B cell (primary cell): ENCODE results near the gene DNAJC15. TPM values are rescaled to one million over a fixed set of nuclear protein-coding genes. Genes with fewer than 3 reads are reported as not detected.

Experiments
- ATAC-seq: fragments of 200-7000 bp; cut with Tn5 transposase; one replicate; pipeline ENCODE4 v1.10.0; 2021; ENCODE audit warnings: low read depth, mild to moderate bottlenecking, moderate number of reproducible peaks, moderate library complexity
- CTCF ChIA-PET: fragments of 350-600 bp; sonication (Branson Sonifier 250); formaldehyde crosslinking; loops from one replicate; lab custom pipeline; 2021; ENCODE audit warnings: antibody characterized with exemption, inconsistent platforms; lab: Charles Lee
- POLR2A ChIA-PET: fragments of 350-600 bp; sonication (Branson Sonifier 250); formaldehyde crosslinking; loops from one replicate; lab custom pipeline; 2021; ENCODE audit warnings: antibody characterized with exemption; lab: Charles Lee
- DNase-seq: peaks from one replicate; pipeline ENCODE4 v3.0.0; 2013
- H2AFZ ChIP-seq: 2 replicates; pipeline ENCODE4 v1.6.1; 2012; ENCODE audit warnings: mild to moderate bottlenecking, low read depth, low read length; ENCODE audit not compliant: insufficient read depth, poor library complexity, severe bottlenecking
- H3K27ac ChIP-seq, 2 donors: 1 replicate in 1 of 2; 2 replicates in 1 of 2; pipeline ENCODE4 v1.5.1; 2012 to 2013; ENCODE audit warnings: low read length in 2 of 2, mild to moderate bottlenecking in 2 of 2, moderate library complexity in 1 of 2
- H3K27me3 ChIP-seq, 4 experiments: fragments of 200-600 bp in 1 of 4; sonication (generic) in 1 of 4; replicated peaks in 1 of 4; 1 replicate in 2 of 4; 2 replicates in 2 of 4; pipeline versions ENCODE4 v1.6.1 to v1.7.0; 2013 to 2016; ENCODE audit warnings: low read length in 3 of 4, mild to moderate bottlenecking in 2 of 4, mixed read lengths in 1 of 4, moderate library complexity in 1 of 4; ENCODE audit not compliant: insufficient read depth in 4 of 4, control insufficient read depth in 3 of 4; ENCODE audit errors: control extremely low read depth in 1 of 4
- H3K36me3 ChIP-seq, 2 experiments: replicated peaks in 1 of 2; 1 replicate in 1 of 2; 2 replicates in 1 of 2; pipeline versions ENCODE4 v1.6.1 to v1.7.1; 2013; ENCODE audit warnings: low read length in 1 of 2; ENCODE audit not compliant: insufficient read depth in 2 of 2, control insufficient read depth in 1 of 2; ENCODE audit errors: control extremely low read depth in 1 of 2, extremely low read depth in 1 of 2
- H3K4me1 ChIP-seq, 2 donors: fragments of 200-600 bp in 1 of 2; sonication (generic) in 1 of 2; 1 replicate in 1 of 2; 2 replicates in 1 of 2; pipeline versions ENCODE4 v1.5.1 to v1.6.1; 2013 to 2017; ENCODE audit warnings: low read length in 2 of 2; ENCODE audit not compliant: control insufficient read depth in 2 of 2, insufficient read depth in 2 of 2
- H3K4me2 ChIP-seq: replicated peaks from 2 replicates; pipeline ENCODE3; 2012; ENCODE audit warnings: mild to moderate bottlenecking, low read depth, low read length; ENCODE audit not compliant: poor library complexity, severe bottlenecking
- H3K4me3 ChIP-seq, 5 experiments: fragments of 200-600 bp in 1 of 5; sonication (generic) in 1 of 5; 1 replicate in 3 of 5; 2 replicates in 2 of 5; pipeline versions ENCODE4 v1.5.1 to v1.7.0; 2011 to 2016; ENCODE audit warnings: low read length in 4 of 5, mild to moderate bottlenecking in 4 of 5, low read depth in 2 of 5, control low read depth in 1 of 5, moderate library complexity in 1 of 5; ENCODE audit not compliant: insufficient read depth in 1 of 5; ENCODE audit errors: control extremely low read depth in 1 of 5, extremely low read depth in 1 of 5
- H3K79me2 ChIP-seq: fragments of 200-600 bp; sonication (generic); one replicate; pipeline ENCODE4 v1.6.0; 2016; ENCODE audit warnings: low read length; ENCODE audit not compliant: control insufficient read depth, insufficient read depth
- H3K9ac ChIP-seq: fragments of 200-600 bp; sonication (generic); 2 replicates; pipeline ENCODE4 v1.6.1; 2017; ENCODE audit warnings: mild to moderate bottlenecking, low read length, moderate library complexity
- H3K9me3 ChIP-seq, 3 donors: one replicate each; pipeline versions ENCODE4 v1.6.1 to v1.7.1; 2013; ENCODE audit warnings: low read length in 2 of 3; ENCODE audit not compliant: control insufficient read depth in 2 of 3, insufficient read depth in 1 of 3; ENCODE audit errors: control extremely low read depth in 1 of 3
- H4K20me1 ChIP-seq: 2 replicates; pipeline ENCODE4 v1.6.0; 2012; ENCODE audit warnings: mild to moderate bottlenecking, low read length; ENCODE audit not compliant: insufficient read depth, control insufficient read depth, poor library complexity, severe bottlenecking
- H3K27ac Mint-ChIP-seq: one replicate; pipeline ENCODE4 v1.8.0; 2021; ENCODE audit warnings: mixed read lengths
- H3K27me3 Mint-ChIP-seq: one replicate; pipeline ENCODE4 v1.8.0; 2021; ENCODE audit warnings: mixed read lengths
- H3K4me1 Mint-ChIP-seq: one replicate; pipeline ENCODE4 v1.8.0; 2021; ENCODE audit warnings: mixed read lengths
- H3K4me3 Mint-ChIP-seq: one replicate; pipeline ENCODE4 v1.8.0; 2021; ENCODE audit warnings: mixed read lengths
- H3K9me3 Mint-ChIP-seq: one replicate; pipeline ENCODE4 v1.8.0; 2022; ENCODE audit warnings: mixed read lengths; ENCODE audit not compliant: insufficient read depth
- EZH2 ChIP-seq: IDR thresholded peaks from 2 replicates; pipeline ENCODE4 v1.6.1; 2012; ENCODE audit warnings: borderline replicate concordance, low read depth, mild to moderate bottlenecking, moderate library complexity, low read length; ENCODE audit not compliant: insufficient read depth, poor library complexity, severe bottlenecking
- WGBS: methylation state at CpG from one replicate; pipeline ENCODE4 v1.1.5; 2013; ENCODE audit warnings: missing lambda C conversion rate; ENCODE audit not compliant: insufficient coverage; 5-methylcytosine and 5-hydroxymethylcytosine counted together
- intact Hi-C: fragments of 100-400 bp; cut with micrococcal nuclease; formaldehyde crosslinking; loops from one replicate; pipeline ENCODE4 v1.10.0; 2022
- polyA plus RNA-seq: library from polyadenylated mRNA; depleted of rRNA; stranded (reverse); fragments of >200 nt; gene quantifications from 2 replicates; pipeline ENCODE4 v1.2.3, GENCODE V29; 2012
- total RNA-seq, 2 donors: library from RNA; stranded (reverse); fragments of 120-200 nt in 1 of 2; gene quantifications; 1 replicate in 1 of 2; 2 replicates in 1 of 2; pipeline versions ENCODE4 v1.2.3 to v1.2.4, GENCODE V29; 2013 to 2022
- TF ChIP-seq, protein P1 (sequence below): fragments of 200-600 bp; IDR thresholded peaks from one replicate; pipeline ENCODE4 v1.8.0; 2022; ENCODE audit warnings: antibody characterized with exemption, mild to moderate bottlenecking

DNAJC15 gene
- total and polyA plus RNA-seq, 2 donors (not counting 1 experiment from before 2014, with no cell fraction given), result 11.5 to 15.2 TPM

GRCh38 chr13:43046259-43046658, 22.9 kb downstream of the DNAJC15 start:
- H3K79me2 ChIP-seq, result peaks cover 81% of the 10 kb centered on the region
- H2AFZ ChIP-seq, result no peak overlapping the region
- CTCF ChIA-PET, result interaction anchor here (0.9 to 1.6 kb wide), 7 partner anchors 8 to 77 kb away, joined by 3 to 5 read pairs (median 3); partner anchors contain the start of gene DNAJC15
- WGBS, result 100% methylated on average over 2 of the region's 6 CpGs
- no peaks in the 10 kb centered on the region for H3K27me3 Mint-ChIP-seq
- H3K36me3 ChIP-seq, result no peaks in the 10 kb centered on the region
- H3K27ac Mint-ChIP-seq, result peak overlapping the region; percentile 95
- DNase-seq (no peak), ATAC-seq (no peak)
- H3K4me2 ChIP-seq, result peak overlapping the region; percentile 67
- no peaks in the 10 kb centered on the region for H3K27me3 ChIP-seq
- no peak overlapping the region for H3K4me3 Mint-ChIP-seq
- peaks cover 80% of the 10 kb centered on the region for H3K4me1 Mint-ChIP-seq
- no peaks in the 10 kb centered on the region for H4K20me1 ChIP-seq
- peak overlapping the region; percentile 96 to 98 for H3K27ac ChIP-seq
- H3K9me3 ChIP-seq, result peaks cover 0 to 5% (median 0%) of the 10 kb centered on the region in 3 donors
- POLR2A ChIA-PET, result no interaction called here
- H3K9me3 Mint-ChIP-seq, result no peaks in the 10 kb centered on the region
- no peak overlapping the region for H3K4me3 ChIP-seq
- intact Hi-C loops, result loop anchor here (5.0 to 10.0 kb wide), 2 partner anchors 41 to 771 kb away; partner anchors contain the start of gene AKAP11
- H3K4me1 ChIP-seq, result peaks cover 72 to 76% of the 10 kb centered on the region in 2 donors
- TF ChIP-seq EZH2, result no peak
- TF ChIP-seq, protein P1, sequence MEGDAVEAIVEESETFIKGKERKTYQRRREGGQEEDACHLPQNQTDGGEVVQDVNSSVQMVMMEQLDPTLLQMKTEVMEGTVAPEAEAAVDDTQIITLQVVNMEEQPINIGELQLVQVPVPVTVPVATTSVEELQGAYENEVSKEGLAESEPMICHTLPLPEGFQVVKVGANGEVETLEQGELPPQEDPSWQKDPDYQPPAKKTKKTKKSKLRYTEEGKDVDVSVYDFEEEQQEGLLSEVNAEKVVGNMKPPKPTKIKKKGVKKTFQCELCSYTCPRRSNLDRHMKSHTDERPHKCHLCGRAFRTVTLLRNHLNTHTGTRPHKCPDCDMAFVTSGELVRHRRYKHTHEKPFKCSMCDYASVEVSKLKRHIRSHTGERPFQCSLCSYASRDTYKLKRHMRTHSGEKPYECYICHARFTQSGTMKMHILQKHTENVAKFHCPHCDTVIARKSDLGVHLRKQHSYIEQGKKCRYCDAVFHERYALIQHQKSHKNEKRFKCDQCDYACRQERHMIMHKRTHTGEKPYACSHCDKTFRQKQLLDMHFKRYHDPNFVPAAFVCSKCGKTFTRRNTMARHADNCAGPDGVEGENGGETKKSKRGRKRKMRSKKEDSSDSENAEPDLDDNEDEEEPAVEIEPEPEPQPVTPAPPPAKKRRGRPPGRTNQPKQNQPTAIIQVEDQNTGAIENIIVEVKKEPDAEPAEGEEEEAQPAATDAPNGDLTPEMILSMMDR, result no peak
- H3K9ac ChIP-seq, result no peak overlapping the region
